Measurements from ENCODE around the gene RAB24.

RAB24 gene

GRCh38 chr5:177294632-177295031 lies 8.9 kb downstream of the RAB24 start:
- Histone ChIP-seq H3K79me2 (ENCODE audit: control insufficient read depth, low read length) (0 out of 2 replicates have a peak, but pooled peaks cover 3% of the 10 kb centered on the region), H4K20me1 (ENCODE audit: control insufficient read depth, insufficient read depth, low read depth, low read length) (no peaks in the 10 kb centered on the region), H3K9me3 (ENCODE audit: control insufficient read depth, insufficient read depth, low read length) (no peaks in the 10 kb centered on the region), H3K4me3 (ENCODE audit: low read length) (no peak overlapping the region), H3K4me2 (ENCODE audit: low read length) (no peak overlapping the region), H3K27me3 (ENCODE audit: control insufficient read depth, low read length) (no peaks in the 10 kb centered on the region), H3K4me1 (ENCODE audit: control insufficient read depth, low read length) (peaks cover 56% of the 10 kb centered on the region), H3K36me3 (ENCODE audit: control insufficient read depth, low read length) (peaks cover 92% of the 10 kb centered on the region), H3K27ac (ENCODE audit: low read depth, low read length) (no peak overlapping the region), H3K9me2 (replicated peaks; ENCODE audit: control insufficient read depth, low read length) (no peaks in the 10 kb centered on the region), H3F3A (ENCODE audit: control insufficient read depth, insufficient read depth) (peaks cover 32% of the 10 kb centered on the region)
- TF ChIP-seq EZH2phosphoT487 (IDR thresholded peaks at IDR 0.05; ENCODE audit: borderline replicate concordance, low read length) (no peak), CTCF (IDR thresholded peaks at IDR 0.05; ENCODE audit: low read depth, low read length, poor library complexity, severe bottlenecking) (no peak)

GRCh38 chr5:177293819-177294581 lies 9.5 kb downstream of the RAB24 start:
- peaks cover 31% of the 10 kb centered on the region for H3F3A ChIP-seq (ENCODE audit: control insufficient read depth, insufficient read depth)
- no peaks in the 10 kb centered on the region for H3K9me2 ChIP-seq (replicated peaks; ENCODE audit: control insufficient read depth, low read length)
- H4K20me1 ChIP-seq (ENCODE audit: control insufficient read depth, insufficient read depth, low read depth, low read length) = no peaks in the 10 kb centered on the region
- H3K4me1 ChIP-seq (ENCODE audit: control insufficient read depth, low read length) = peaks cover 56% of the 10 kb centered on the region
- no peak overlapping the region for H3K4me2 ChIP-seq (ENCODE audit: low read length)
- peaks cover 93% of the 10 kb centered on the region for H3K36me3 ChIP-seq (ENCODE audit: control insufficient read depth, low read length)
- no peaks in the 10 kb centered on the region for H3K9me3 ChIP-seq (ENCODE audit: control insufficient read depth, insufficient read depth, low read length)
- H3K79me2 ChIP-seq (ENCODE audit: control insufficient read depth, low read length) = 0 out of 2 replicates have a peak, but pooled peaks cover 6% of the 10 kb centered on the region
- no peak overlapping the region for H3K4me3 ChIP-seq (ENCODE audit: low read length)
- H3K27ac ChIP-seq (ENCODE audit: low read depth, low read length) = no peak overlapping the region
- no peaks in the 10 kb centered on the region for H3K27me3 ChIP-seq (ENCODE audit: control insufficient read depth, low read length)
- TF ChIP-seq CTCF (IDR thresholded peaks at IDR 0.05; ENCODE audit: low read depth, low read length, poor library complexity, severe bottlenecking) = no peak

GRCh38 chr5:177291735-177292134 lies 11.8 kb downstream of the RAB24 start:
- no peaks in the 10 kb centered on the region for H3K9me3 ChIP-seq (ENCODE audit: control insufficient read depth, insufficient read depth, low read length)
- peaks cover 18% of the 10 kb centered on the region for H3F3A ChIP-seq (ENCODE audit: control insufficient read depth, insufficient read depth)
- H4K20me1 ChIP-seq (ENCODE audit: control insufficient read depth, insufficient read depth, low read depth, low read length) = no peaks in the 10 kb centered on the region
- H3K36me3 ChIP-seq (ENCODE audit: control insufficient read depth, low read length) = peaks cover 96% of the 10 kb centered on the region
- H3K4me3 ChIP-seq (ENCODE audit: low read length) = no peak overlapping the region
- H3K79me2 ChIP-seq (ENCODE audit: control insufficient read depth, low read length) = 0 out of 2 replicates have a peak, but pooled peaks cover 3% of the 10 kb centered on the region
- TF ChIP-seq EZH2phosphoT487 (IDR thresholded peaks at IDR 0.05; ENCODE audit: borderline replicate concordance, low read length) (no peak), CTCF (IDR thresholded peaks at IDR 0.05; ENCODE audit: low read depth, low read length, poor library complexity, severe bottlenecking) (no peak)
- peaks cover 52% of the 10 kb centered on the region for H3K4me1 ChIP-seq (ENCODE audit: control insufficient read depth, low read length)
- no peak overlapping the region for H3K4me2 ChIP-seq (ENCODE audit: low read length)
- H3K9me2 ChIP-seq (replicated peaks; ENCODE audit: control insufficient read depth, low read length) = no peaks in the 10 kb centered on the region
- no peaks in the 10 kb centered on the region for H3K27me3 ChIP-seq (ENCODE audit: control insufficient read depth, low read length)
- H3K27ac ChIP-seq (ENCODE audit: low read depth, low read length) = 0 out of 2 replicates have a peak overlapping the region, but pooled peaks have one; percentile 87
